ENCODE data around the gene NMRK1.

NMRK1 gene

GRCh38 chr9:75087824-75088645 lies at the start of gene NMRK1, which contains the start of gene OSTF1:
Gene NMRK1, minus strand, starts transcription at chr9:75088155. Its CDS starts 5,040 bp downstream, at chr9:75083115.
Gene OSTF1, plus strand, starts transcription at chr9:75088514. Its CDS starts 179 bp downstream, at chr9:75088693.
- DNase-seq (ENCODE audit: low read depth in 2 of 2): peak; percentile 91 to 94

GRCh38 chr9:75134495-75134894 lies 46.5 kb upstream of the NMRK1 start:
- no peak for DNase-seq (ENCODE audit: low read depth in 2 of 2)

- DNase-seq (ENCODE audit: low read depth in 2 of 2): no peak
Measured at GRCh38 chr9:75133396-75133795, 45.4 kb upstream of the NMRK1 start.

- no peak for DNase-seq (ENCODE audit: low read depth in 2 of 2)
Measured at GRCh38 chr9:75132244-75132643, 44.3 kb upstream of the NMRK1 start.

GRCh38 chr9:75131700-75132099 lies 43.7 kb upstream of the NMRK1 start:
- no peak for DNase-seq (ENCODE audit: low read depth in 2 of 2)

- DNase-seq (ENCODE audit: low read depth in 2 of 2): peak; percentile 22 to 25
Measured at GRCh38 chr9:75130621-75131230, 42.8 kb upstream of the NMRK1 start.

GRCh38 chr9:75130172-75130571 lies 42.2 kb upstream of the NMRK1 start:
- DNase-seq (ENCODE audit: low read depth in 2 of 2): no peak

- DNase-seq (ENCODE audit: low read depth in 2 of 2): no peak
Measured at GRCh38 chr9:75128535-75128934, 40.6 kb upstream of the NMRK1 start.

- DNase-seq (ENCODE audit: low read depth in 2 of 2): no peak
Measured at GRCh38 chr9:75123696-75124095, 35.7 kb upstream of the NMRK1 start.

GRCh38 chr9:75121914-75122558 lies 34.1 kb upstream of the NMRK1 start:
- DNase-seq (ENCODE audit: low read depth in 2 of 2): no peak

- no peak for DNase-seq (ENCODE audit: low read depth in 2 of 2)
Measured at GRCh38 chr9:75120686-75121085, 32.7 kb upstream of the NMRK1 start.

GRCh38 chr9:75117564-75117963 lies 29.6 kb upstream of the NMRK1 start:
- DNase-seq (ENCODE audit: low read depth in 2 of 2): no peak

- DNase-seq (ENCODE audit: low read depth in 2 of 2): no peak
Measured at GRCh38 chr9:75116306-75116705, 28.4 kb upstream of the NMRK1 start.

- DNase-seq (ENCODE audit: low read depth in 2 of 2): no peak
Measured at GRCh38 chr9:75112789-75113188, 24.8 kb upstream of the NMRK1 start.

- DNase-seq (ENCODE audit: low read depth in 2 of 2): no peak
Measured at GRCh38 chr9:75111019-75111622, 23.2 kb upstream of the NMRK1 start.

- DNase-seq (ENCODE audit: low read depth in 2 of 2): no peak
Measured at GRCh38 chr9:75109210-75109839, 21.4 kb upstream of the NMRK1 start.

GRCh38 chr9:75108571-75108970 lies 20.6 kb upstream of the NMRK1 start:
- no peak for DNase-seq (ENCODE audit: low read depth in 2 of 2)

GRCh38 chr9:75106857-75107256 lies 18.9 kb upstream of the NMRK1 start:
- no peak for DNase-seq (ENCODE audit: low read depth in 2 of 2)

GRCh38 chr9:75105841-75106240 lies 17.9 kb upstream of the NMRK1 start:
- no peak for DNase-seq (ENCODE audit: low read depth in 2 of 2)

- DNase-seq (ENCODE audit: low read depth in 2 of 2): no peak
Measured at GRCh38 chr9:75105019-75105540, 17.1 kb upstream of the NMRK1 start.

- no peak for DNase-seq (ENCODE audit: low read depth in 2 of 2)
Measured at GRCh38 chr9:75104607-75105006, 16.7 kb upstream of the NMRK1 start.

Data from fibroblast of skin of left biceps (primary cell).